Trophoblast cell (in vitro differentiated cells and primary cell): Measurements from ENCODE around the gene MORC2. TPM values are rescaled to one million over a fixed set of nuclear protein-coding genes. Genes with fewer than 3 reads are reported as not detected.

Experiments used
- DNase-seq, 2 donors: peaks; one replicate each; pipeline ENCODE4 v3.0.0-alpha.2; 2016
- H2AFZ ChIP-seq: 2 replicates; pipeline ENCODE4 v1.6.1; 2013; ENCODE audit warnings: low read length, moderate library complexity, mild to moderate bottlenecking; ENCODE audit not compliant: insufficient read depth, poor library complexity
- H2AK5ac ChIP-seq: 2 replicates; pipeline ENCODE4 v1.6.1; 2013; ENCODE audit warnings: mild to moderate bottlenecking, low read length
- H2BK120ac ChIP-seq: 2 replicates; pipeline ENCODE4 v1.6.1; 2013; ENCODE audit warnings: low read length, mild to moderate bottlenecking, moderate library complexity; ENCODE audit not compliant: insufficient read depth, poor library complexity
- H2BK12ac ChIP-seq: 2 replicates; pipeline ENCODE4 v1.6.1; 2013; ENCODE audit warnings: mild to moderate bottlenecking, low read length, moderate library complexity
- H2BK5ac ChIP-seq: 2 replicates; pipeline ENCODE4 v1.6.1; 2013; ENCODE audit warnings: low read length, low read depth, moderate library complexity, mild to moderate bottlenecking; ENCODE audit not compliant: poor library complexity
- H3K14ac ChIP-seq: 2 replicates; pipeline ENCODE4 v1.6.1; 2013; ENCODE audit warnings: mild to moderate bottlenecking, low read length
- H3K18ac ChIP-seq: 2 replicates; pipeline ENCODE4 v1.6.1; 2013; ENCODE audit warnings: mild to moderate bottlenecking, low read length
- H3K23ac ChIP-seq: 2 replicates; pipeline ENCODE4 v1.6.1; 2013; ENCODE audit warnings: low read length
- H3K27ac ChIP-seq: 2 replicates; pipeline ENCODE4 v1.5.1; 2013; ENCODE audit warnings: low read depth, mild to moderate bottlenecking, inconsistent platforms, low read length, moderate library complexity
- H3K27me3 ChIP-seq: 2 replicates; pipeline ENCODE4 v1.6.1; 2013; ENCODE audit warnings: inconsistent platforms, mild to moderate bottlenecking, low read length, moderate library complexity; ENCODE audit not compliant: insufficient read depth
- H3K36me3 ChIP-seq, 2 experiments: 1 replicate in 1 of 2; 2 replicates in 1 of 2; pipeline ENCODE4 v1.6.1; 2013; ENCODE audit warnings: low read length in 2 of 2, mild to moderate bottlenecking in 2 of 2, moderate library complexity in 1 of 2; ENCODE audit not compliant: insufficient read depth in 2 of 2, control insufficient read depth in 1 of 2
- H3K4ac ChIP-seq: 2 replicates; pipeline ENCODE4 v1.6.1; 2013; ENCODE audit warnings: low read depth, mild to moderate bottlenecking, low read length, moderate library complexity
- H3K4me1 ChIP-seq, 2 experiments: 1 replicate in 1 of 2; 2 replicates in 1 of 2; pipeline ENCODE4 v1.6.1; 2013; ENCODE audit warnings: low read length in 2 of 2, mild to moderate bottlenecking in 2 of 2, moderate library complexity in 1 of 2; ENCODE audit not compliant: insufficient read depth in 2 of 2, control insufficient read depth in 1 of 2
- H3K4me2 ChIP-seq: 2 replicates; pipeline ENCODE4 v1.6.1; 2013; ENCODE audit warnings: inconsistent platforms, mild to moderate bottlenecking, low read length, moderate library complexity
- H3K4me3 ChIP-seq: 2 replicates; pipeline ENCODE4 v1.5.1; 2013; ENCODE audit warnings: mild to moderate bottlenecking, low read depth, low read length, inconsistent platforms
- H3K79me1 ChIP-seq: one replicate; pipeline ENCODE4 v1.6.1; 2013; ENCODE audit warnings: low read length
- H3K79me2 ChIP-seq: 2 replicates; pipeline ENCODE4 v1.6.1; 2013; ENCODE audit warnings: low read length, mild to moderate bottlenecking; ENCODE audit not compliant: control insufficient read depth, insufficient read depth, poor library complexity
- H3K9ac ChIP-seq: 2 replicates; pipeline ENCODE4 v1.6.1; 2013; ENCODE audit warnings: mild to moderate bottlenecking, low read length
- H3K9me3 ChIP-seq: 2 replicates; pipeline ENCODE4 v1.6.1; 2013; ENCODE audit warnings: low read depth, mild to moderate bottlenecking, control low read depth, inconsistent platforms, low read length; ENCODE audit not compliant: insufficient read depth
- H4K12ac ChIP-seq: 2 replicates; pipeline ENCODE4 v1.6.1; 2013; ENCODE audit warnings: low read depth, mild to moderate bottlenecking, low read length, moderate library complexity
- H4K8ac ChIP-seq: 2 replicates; pipeline ENCODE4 v1.6.1; 2013; ENCODE audit warnings: low read depth, mild to moderate bottlenecking, low read length, moderate library complexity
- H4K91ac ChIP-seq: one replicate; pipeline ENCODE4 v1.6.1; 2013; ENCODE audit warnings: low read depth, mild to moderate bottlenecking, low read length, moderate library complexity
- WGBS: extraction: QIAGEN DNeasy Blood & Tissue Kit; methylation state at CpG from one replicate; pipeline ENCODE4 v1.1.7; 2013; ENCODE audit warnings: missing lambda C conversion rate; ENCODE audit not compliant: insufficient read length, insufficient coverage; ENCODE audit errors: extremely low coverage; 5-methylcytosine and 5-hydroxymethylcytosine counted together
- polyA plus RNA-seq: library from polyadenylated mRNA; stranded (reverse); fragments of 200-250 nt; gene quantifications from 2 replicates; pipeline ENCODE4 v1.2.3, GENCODE V29; 2013

MORC2 gene
- 44.6 and 48.3 TPM in 2 replicates for polyA plus RNA-seq

DNA sequence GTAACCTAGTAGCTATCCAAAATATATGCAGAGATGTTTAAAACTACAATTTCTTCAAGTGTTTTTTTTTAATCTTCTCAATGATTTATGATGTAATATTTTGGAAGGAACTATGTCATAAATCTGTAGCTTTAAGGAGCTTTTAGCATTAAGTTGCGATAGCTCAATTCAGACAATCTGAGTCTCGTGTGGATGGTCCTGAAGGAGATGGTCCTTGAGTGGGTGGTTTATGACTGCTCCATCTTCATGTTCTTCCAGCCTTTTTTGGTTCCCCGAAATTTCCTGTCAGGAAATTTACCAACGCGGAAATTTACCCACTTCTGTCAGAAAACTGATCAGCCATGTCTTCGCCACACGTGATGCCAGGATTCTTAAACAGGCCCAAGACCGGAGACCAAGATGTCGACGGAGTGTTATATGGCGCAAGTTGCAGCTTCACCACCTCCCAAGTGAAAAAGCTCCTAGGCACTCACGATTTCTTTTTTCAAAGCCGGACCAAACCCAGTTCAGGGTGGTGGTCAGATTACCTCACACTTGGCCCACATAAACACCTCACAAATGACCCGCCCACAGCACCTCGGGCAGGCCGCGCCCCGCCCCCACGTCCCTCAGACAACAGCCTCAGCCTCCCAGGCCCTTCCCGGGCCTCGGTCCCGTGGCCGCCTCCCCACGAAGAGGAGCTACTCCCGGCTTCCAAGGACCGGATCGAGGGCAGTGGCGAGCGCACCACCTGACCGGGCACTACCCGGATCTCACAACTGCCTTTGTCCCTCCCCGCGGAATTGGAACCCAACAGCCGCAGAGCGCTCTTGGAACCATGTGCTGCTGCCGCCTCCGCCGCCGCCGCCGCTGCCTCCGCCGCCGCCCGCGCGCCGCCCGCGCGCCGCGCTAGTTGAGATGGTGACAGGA lies at the start of gene MORC2:
Gene MORC2 (minus strand): TSS at position 760 of the 909 bp plus-strand sequence. CDS start 885 bp downstream, outside the sequence.
- Histone ChIP-seq H2AK5ac (no peak within 1 kb of the TSS), H2BK12ac (no peak within 1 kb of the TSS), H3K18ac (peak within 1 kb of the TSS; percentile 73), H3K79me1 (peaks cover 15% of the 10 kb centered on the region), H3K4me1 (peaks cover 2 to 8% of the 10 kb centered on the region in 2 experiments), H3K14ac (peak within 1 kb of the TSS; percentile 71), H2AFZ (peak within 1 kb of the TSS; percentile 47), H3K9ac (peak within 1 kb of the TSS; percentile 98), H3K36me3 (peaks cover 5 to 14% of the 10 kb centered on the region in 2 experiments), H2BK5ac (peak within 1 kb of the TSS; percentile 55), H4K91ac (peak within 1 kb of the TSS; percentile 78), H3K27ac (peak within 1 kb of the TSS; percentile 95), H3K79me2 (peaks cover 22% of the 10 kb centered on the region), H3K23ac (no peak within 1 kb of the TSS), H3K27me3 (no peaks in the 10 kb centered on the region), H3K9me3 (no peaks in the 10 kb centered on the region), H4K8ac (peak within 1 kb of the TSS; percentile 81), H4K12ac (peak within 1 kb of the TSS; percentile 63), H3K4ac (peak within 1 kb of the TSS; percentile 94), H2BK120ac (peak within 1 kb of the TSS; percentile 73), H3K4me3 (peak within 1 kb of the TSS; percentile 92), H3K4me2 (peak within 1 kb of the TSS; percentile 97)
- no CpG with 5 or more reads among the region's 53 CpGs for WGBS
- DNase-seq, result peak; percentile 67 to 72

DNA sequence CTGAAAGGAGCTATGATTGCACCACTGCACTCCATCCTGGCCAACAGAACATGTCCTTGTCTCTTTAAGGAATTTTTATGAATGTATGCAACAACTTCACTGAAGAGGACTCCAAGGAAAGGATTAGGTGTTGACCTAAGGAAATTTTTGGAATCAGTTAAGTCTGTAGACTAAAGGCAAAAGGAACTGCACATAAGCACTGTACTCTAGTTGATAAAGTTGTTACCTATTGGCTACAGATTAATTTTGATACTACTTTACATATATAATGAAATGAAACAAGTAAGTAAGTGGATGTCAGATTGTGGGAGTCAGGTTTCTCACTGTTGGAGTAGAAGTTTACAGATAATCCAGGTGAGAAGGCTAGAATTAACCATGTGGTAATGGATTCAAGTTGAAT lies 37.0 kb upstream of the MORC2 start:
- Histone ChIP-seq H3K4me3 (no peak overlapping the region), H4K8ac (no peak overlapping the region), H3K23ac (no peak overlapping the region), H3K4ac (no peak overlapping the region), H2BK120ac (no peak overlapping the region), H2AFZ (no peak overlapping the region), H3K18ac (no peak overlapping the region), H3K9ac (no peak overlapping the region), H3K27ac (no peak overlapping the region), H2BK5ac (no peak overlapping the region), H2AK5ac (no peak overlapping the region), H3K79me2 (no peaks in the 10 kb centered on the region), H4K91ac (no peak overlapping the region), H3K4me1 (no peaks in the 10 kb centered on the region), H3K36me3 (no peaks in the 10 kb centered on the region), H2BK12ac (no peak overlapping the region), H3K9me3 (no peaks in the 10 kb centered on the region), H3K4me2 (no peak overlapping the region), H3K14ac (no peak overlapping the region), H3K79me1 (no peaks in the 10 kb centered on the region), H4K12ac (no peak overlapping the region), H3K27me3 (no peaks in the 10 kb centered on the region)
- no peak for DNase-seq

DNA sequence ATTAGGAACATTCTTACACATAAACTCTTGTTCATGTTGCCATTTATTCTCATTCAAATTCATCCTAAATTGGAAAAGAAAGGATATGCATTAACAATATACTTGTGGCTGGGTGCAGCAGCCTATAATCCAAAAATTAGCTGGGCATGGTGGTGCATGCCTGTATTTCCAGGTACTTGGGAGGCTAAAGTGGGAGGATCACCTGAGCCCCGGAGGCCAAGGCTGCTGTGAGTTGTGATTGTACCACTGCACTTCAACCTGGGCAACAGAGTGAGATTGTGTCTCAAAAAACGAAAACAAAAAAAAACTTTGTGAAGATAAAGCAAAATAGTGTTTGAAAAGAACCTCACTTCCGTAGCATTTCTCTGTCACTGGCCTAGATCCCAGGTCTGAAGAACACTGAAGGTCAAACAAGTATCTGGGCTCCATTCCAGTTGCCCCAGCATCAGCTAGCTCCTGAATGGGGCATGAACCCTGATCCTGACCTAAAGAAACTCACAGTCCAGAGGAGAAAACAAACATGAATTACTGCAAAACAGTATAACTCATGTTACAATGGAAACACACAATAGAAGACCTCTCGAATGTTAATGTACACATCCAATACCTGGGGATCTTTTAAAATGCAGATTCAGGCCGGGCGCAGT lies 32.7 kb upstream of the MORC2 start:
- no peak overlapping the region for H2BK120ac ChIP-seq
- H4K12ac ChIP-seq, result no peak overlapping the region
- H3K9ac ChIP-seq, result no peak overlapping the region
- no peak overlapping the region for H2AK5ac ChIP-seq
- DNase-seq, result no peak
- no peaks in the 10 kb centered on the region for H3K9me3 ChIP-seq
- H3K14ac ChIP-seq, result no peak overlapping the region
- H2AFZ ChIP-seq, result no peak overlapping the region
- no peaks in the 10 kb centered on the region for H3K27me3 ChIP-seq
- no peak overlapping the region for H3K23ac ChIP-seq
- H3K79me2 ChIP-seq, result no peaks in the 10 kb centered on the region
- no peaks in the 10 kb centered on the region for H3K36me3 ChIP-seq
- no peak overlapping the region for H3K4me3 ChIP-seq
- H2BK12ac ChIP-seq, result no peak overlapping the region
- no peak overlapping the region for H2BK5ac ChIP-seq
- H3K4ac ChIP-seq, result no peak overlapping the region
- WGBS, result no CpG with 5 or more reads among the region's 6 CpGs
- H3K4me2 ChIP-seq, result no peak overlapping the region
- no peak overlapping the region for H4K91ac ChIP-seq
- no peaks in the 10 kb centered on the region for H3K4me1 ChIP-seq
- no peaks in the 10 kb centered on the region for H3K79me1 ChIP-seq
- H3K27ac ChIP-seq, result no peak overlapping the region
- H3K18ac ChIP-seq, result no peak overlapping the region
- H4K8ac ChIP-seq, result no peak overlapping the region

DNA sequence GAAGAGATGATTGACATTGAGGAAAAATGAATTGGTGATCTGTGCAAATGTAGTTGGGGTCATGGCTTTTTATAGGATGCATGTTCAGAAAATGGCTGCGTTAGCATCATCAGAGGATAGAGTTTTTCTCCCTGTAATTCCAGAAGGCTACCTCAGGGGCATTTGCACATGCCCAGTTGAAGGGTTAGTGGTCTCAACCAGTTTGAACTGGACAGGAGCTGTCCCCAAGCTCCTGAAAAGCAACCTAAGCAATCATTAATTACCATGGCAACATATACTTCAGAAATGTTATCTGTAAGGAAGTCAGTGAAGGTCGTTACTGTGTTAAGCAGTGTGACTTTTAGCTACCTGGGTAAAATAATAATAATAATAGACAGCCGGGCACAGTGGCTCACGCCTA lies 29.8 kb upstream of the MORC2 start:
- DNase-seq, result no peak
- Histone ChIP-seq H3K27ac (no peak overlapping the region), H3K4me2 (no peak overlapping the region), H3K9ac (no peak overlapping the region), H3K27me3 (no peaks in the 10 kb centered on the region), H3K79me2 (no peaks in the 10 kb centered on the region), H2BK5ac (no peak overlapping the region), H4K91ac (no peak overlapping the region), H3K4me1 (no peaks in the 10 kb centered on the region), H3K23ac (no peak overlapping the region), H3K4ac (no peak overlapping the region), H2BK12ac (no peak overlapping the region), H4K8ac (no peak overlapping the region), H2AFZ (no peak overlapping the region), H4K12ac (no peak overlapping the region), H3K4me3 (no peak overlapping the region), H3K79me1 (no peaks in the 10 kb centered on the region), H3K14ac (no peak overlapping the region), H3K36me3 (no peaks in the 10 kb centered on the region), H2BK120ac (no peak overlapping the region), H3K9me3 (no peaks in the 10 kb centered on the region), H2AK5ac (no peak overlapping the region), H3K18ac (no peak overlapping the region)
- no CpG with 5 or more reads among the region's 4 CpGs for WGBS
